Effector memory CD4-positive, alpha-beta T cell (primary cell): ENCODE results near the gene DAD1.

ENCODE experiments used
- DNase-seq, 3 donors: peaks; one replicate each; pipeline ENCODE4 v3.0.0-alpha.2; 2020
- H3K27ac ChIP-seq: 2 replicates; pipeline ENCODE4 v1.7.0; 2013; ENCODE audit warnings: mild to moderate bottlenecking, low read length, moderate library complexity; ENCODE audit not compliant: insufficient read depth, poor library complexity, severe bottlenecking
- H3K27me3 ChIP-seq: replicated peaks from 2 replicates; pipeline ENCODE4 v1.7.0; 2013; ENCODE audit warnings: mild to moderate bottlenecking, low read length; ENCODE audit not compliant: insufficient read depth, control insufficient read depth, poor library complexity, severe bottlenecking
- H3K36me3 ChIP-seq: 2 replicates; pipeline ENCODE4 v1.7.0; 2013; ENCODE audit warnings: mild to moderate bottlenecking, low read length, moderate library complexity; ENCODE audit not compliant: control insufficient read depth, insufficient read depth
- H3K4me1 ChIP-seq: 2 replicates; pipeline ENCODE4 v1.7.0; 2013; ENCODE audit warnings: low read length, mild to moderate bottlenecking; ENCODE audit not compliant: control insufficient read depth, insufficient read depth, poor library complexity, severe bottlenecking
- H3K4me3 ChIP-seq: 2 replicates; pipeline ENCODE4 v1.7.0; 2013; ENCODE audit warnings: low read length, low read depth, mild to moderate bottlenecking; ENCODE audit not compliant: insufficient read depth, poor library complexity, severe bottlenecking
- H3K9me3 ChIP-seq: 2 replicates; pipeline ENCODE4 v1.7.0; 2013; ENCODE audit warnings: mild to moderate bottlenecking, low read length, moderate library complexity; ENCODE audit not compliant: control insufficient read depth

Gene DAD1

DNA sequence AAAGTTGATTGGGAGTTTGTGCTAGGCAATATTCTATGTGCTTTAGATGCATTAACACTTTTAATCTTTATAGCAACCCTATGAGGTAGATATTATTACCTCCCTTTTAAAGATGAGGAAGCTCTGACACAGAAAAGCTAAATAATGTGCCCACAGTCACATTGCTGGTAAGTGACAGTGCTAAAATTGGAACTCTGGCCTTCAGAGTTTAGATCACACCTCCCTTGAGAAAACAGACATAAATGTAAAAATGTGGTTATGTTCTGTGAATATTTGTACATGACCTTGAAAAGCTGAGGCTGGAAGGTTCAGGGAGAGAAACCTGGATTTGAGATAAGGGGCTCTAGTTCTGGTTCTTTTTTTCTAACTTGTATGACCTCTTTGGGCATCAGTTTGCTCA is 11.0 kb upstream of the DAD1 start:
- no peaks in the 10 kb centered on the region for H3K9me3 ChIP-seq
- H3K27ac ChIP-seq: no peak overlapping the region
- no peak for DNase-seq
- peaks cover 27% of the 10 kb centered on the region for H3K36me3 ChIP-seq
- peaks cover 10% of the 10 kb centered on the region for H3K4me1 ChIP-seq
- no peaks in the 10 kb centered on the region for H3K27me3 ChIP-seq
- no peak overlapping the region for H3K4me3 ChIP-seq

DNA sequence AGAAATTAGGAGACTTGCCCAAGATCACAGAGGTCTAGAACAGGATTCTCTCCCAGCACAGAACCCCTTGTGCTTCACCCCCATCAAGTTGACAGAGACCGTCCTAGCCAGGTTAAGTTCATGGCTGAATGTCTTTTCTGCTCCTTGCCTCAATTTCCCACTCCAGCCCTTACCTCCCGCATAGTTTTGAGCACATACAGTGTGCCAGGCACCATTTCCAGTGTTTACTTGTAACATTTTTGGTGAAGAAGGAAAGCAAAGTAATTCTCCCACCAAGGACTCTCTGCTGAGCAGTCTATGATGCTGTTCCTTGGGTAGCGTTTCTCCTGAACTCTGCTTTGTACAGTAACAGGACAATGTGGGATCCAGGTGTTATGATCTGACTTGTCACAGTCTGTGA is 10.3 kb upstream of the DAD1 start:
- no peak overlapping the region for H3K27ac ChIP-seq
- peaks cover 10% of the 10 kb centered on the region for H3K4me1 ChIP-seq
- DNase-seq: no peak
- H3K27me3 ChIP-seq: no peaks in the 10 kb centered on the region
- H3K36me3 ChIP-seq: peaks cover 20% of the 10 kb centered on the region
- H3K9me3 ChIP-seq: no peaks in the 10 kb centered on the region
- no peak overlapping the region for H3K4me3 ChIP-seq

DNA sequence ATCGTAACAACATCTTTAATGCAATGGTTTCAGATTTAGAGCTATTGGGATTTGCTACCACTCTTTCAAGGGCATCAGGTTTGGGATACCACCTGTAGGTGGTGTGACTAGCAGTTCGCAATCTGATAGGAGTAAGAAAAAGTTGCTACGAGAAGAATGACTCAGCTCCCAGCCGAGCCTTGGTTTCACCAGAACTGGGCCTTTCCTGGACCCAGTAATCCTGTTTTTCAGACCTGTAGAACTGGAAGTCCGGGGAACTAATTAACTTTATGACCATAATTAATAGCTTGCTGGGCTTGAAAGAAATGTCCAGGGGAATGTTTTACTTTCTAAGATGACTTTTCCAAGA is 9.8 kb upstream of the DAD1 start:
- no peaks in the 10 kb centered on the region for H3K9me3 ChIP-seq
- peak overlapping the region; percentile 80 for H3K4me3 ChIP-seq
- DNase-seq: peak in 1 of 3 donors; percentile 8
- H3K27me3 ChIP-seq: no peaks in the 10 kb centered on the region
- peak overlapping the region; percentile 66 for H3K27ac ChIP-seq
- H3K36me3 ChIP-seq: peaks cover 18% of the 10 kb centered on the region
- peaks cover 10% of the 10 kb centered on the region for H3K4me1 ChIP-seq

DNA sequence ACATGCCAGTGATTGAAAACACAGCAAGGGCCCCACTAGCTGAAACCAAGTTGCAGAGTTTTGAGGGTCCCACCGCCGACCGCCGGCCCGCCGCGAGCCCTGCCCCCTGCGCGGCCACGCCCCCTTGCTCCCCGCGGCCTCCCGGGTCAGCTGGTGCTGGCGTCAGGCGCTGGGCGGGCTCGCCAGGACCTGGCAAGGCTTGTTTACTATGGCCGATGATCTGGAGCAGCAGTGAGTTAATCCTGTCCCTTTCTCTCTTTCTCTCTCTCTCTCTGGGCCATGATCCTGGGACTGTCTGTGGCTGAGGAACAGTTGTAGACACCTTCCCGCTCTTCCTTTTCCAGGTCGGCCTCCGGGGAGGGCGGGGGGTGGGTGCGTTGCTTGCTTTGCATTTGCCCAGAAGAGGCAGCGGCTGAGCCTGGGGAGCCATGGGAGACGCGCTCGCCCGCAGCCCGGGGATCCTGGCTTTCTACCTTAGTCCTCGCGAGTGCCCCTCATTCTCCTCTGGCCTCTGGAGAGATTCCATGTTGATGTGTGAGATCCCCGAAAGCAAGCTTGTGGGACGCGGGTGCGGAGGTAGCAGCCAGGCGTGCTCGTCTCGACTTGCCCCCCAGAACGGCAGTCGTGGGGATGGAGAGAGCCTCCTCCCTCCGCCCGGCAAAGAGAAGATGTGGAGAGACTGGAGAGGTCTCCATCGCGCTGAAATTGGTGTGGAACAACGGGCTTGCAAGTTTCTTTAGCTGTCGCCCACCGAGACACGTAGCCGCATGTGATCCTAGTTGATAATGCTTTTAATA is 9.3 kb upstream of the DAD1 start, which contains the start of gene ABHD4:
TSS of gene ABHD4 (plus strand) at position 202 of the 797 bp plus-strand sequence. CDS start at position 209, 7 bp downstream.
- no peaks in the 10 kb centered on the region for H3K9me3 ChIP-seq
- H3K36me3 ChIP-seq: peaks cover 13% of the 10 kb centered on the region
- DNase-seq: peak; percentile 31 to 47 (median 39)
- H3K27ac ChIP-seq: peak within 1 kb of the TSS; percentile 66
- peak within 1 kb of the TSS; percentile 80 for H3K4me3 ChIP-seq
- H3K27me3 ChIP-seq: no peaks in the 10 kb centered on the region
- peaks cover 10% of the 10 kb centered on the region for H3K4me1 ChIP-seq

DNA sequence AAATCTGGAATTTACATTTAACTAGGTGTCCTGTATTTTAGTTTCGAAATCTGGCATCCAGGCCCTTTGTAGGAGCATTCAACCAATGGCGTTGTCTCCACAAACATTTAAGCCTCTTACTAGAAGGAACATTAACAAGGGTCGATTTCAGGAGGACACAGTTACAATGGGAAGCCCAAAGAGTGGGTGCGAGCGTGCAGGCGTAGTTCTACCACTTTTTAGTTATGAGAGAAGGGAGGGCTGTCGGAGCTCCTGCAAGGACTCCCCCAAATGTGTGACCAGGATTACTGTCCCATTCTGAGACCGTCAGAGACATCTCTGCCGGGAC is 8.7 kb upstream of the DAD1 start:
- peaks cover 10% of the 10 kb centered on the region for H3K4me1 ChIP-seq
- peaks cover 10% of the 10 kb centered on the region for H3K36me3 ChIP-seq
- no peak for DNase-seq
- no peaks in the 10 kb centered on the region for H3K27me3 ChIP-seq
- peak overlapping the region; percentile 66 for H3K27ac ChIP-seq
- H3K4me3 ChIP-seq: peak overlapping the region; percentile 80
- H3K9me3 ChIP-seq: no peaks in the 10 kb centered on the region

DNA sequence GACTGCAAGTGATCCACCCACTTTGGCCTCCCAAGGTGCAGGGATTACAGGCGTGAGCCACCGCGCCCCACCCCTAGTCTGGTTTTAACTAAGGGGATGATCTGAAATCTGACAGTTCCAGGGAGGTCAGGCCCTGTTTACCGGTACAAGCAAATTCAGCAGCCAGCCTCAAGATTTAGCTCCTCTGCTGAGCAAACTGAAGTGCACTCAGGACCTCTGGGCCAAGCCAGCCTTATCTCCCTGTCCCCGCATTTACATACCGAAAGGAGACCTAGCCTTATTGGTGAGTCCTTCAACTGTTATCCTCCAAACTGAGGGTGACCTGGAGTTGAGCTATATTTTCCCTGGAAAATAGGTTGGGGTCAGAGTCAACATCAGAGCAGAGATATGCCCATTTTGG is 8.2 kb upstream of the DAD1 start:
- no peak for DNase-seq
- Histone ChIP-seq H3K27me3 (no peaks in the 10 kb centered on the region), H3K36me3 (peaks cover 8% of the 10 kb centered on the region), H3K27ac (no peak overlapping the region), H3K4me1 (peaks cover 10% of the 10 kb centered on the region), H3K4me3 (no peak overlapping the region), H3K9me3 (no peaks in the 10 kb centered on the region)

DNA sequence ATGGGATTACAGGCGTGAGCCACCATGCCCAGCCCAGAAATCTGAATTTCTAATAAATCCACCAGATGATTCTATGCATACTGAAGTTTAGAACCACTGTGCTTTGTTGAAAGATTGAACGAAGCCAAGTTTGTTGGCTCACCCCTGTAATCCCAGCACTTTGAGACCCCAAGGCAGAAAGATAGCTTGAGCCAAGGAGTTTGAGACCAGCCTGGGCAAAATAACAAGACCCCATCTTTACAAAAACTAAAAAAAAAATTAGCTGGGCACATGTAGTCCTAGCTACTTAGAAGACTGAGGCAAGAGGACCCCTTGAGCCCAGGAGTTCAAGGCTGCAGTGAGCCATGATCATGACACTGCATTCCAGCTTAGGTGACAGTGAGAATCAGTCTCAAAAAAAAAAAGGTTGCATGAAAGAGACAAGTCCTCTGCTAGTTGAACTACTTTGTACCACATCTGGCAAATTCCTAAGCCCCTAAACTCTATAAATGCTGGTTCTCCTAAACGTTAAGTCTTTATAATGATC is 7.4 kb upstream of the DAD1 start:
- Histone ChIP-seq H3K4me3 (no peak overlapping the region), H3K27me3 (no peaks in the 10 kb centered on the region), H3K4me1 (peaks cover 10% of the 10 kb centered on the region), H3K36me3 (no peaks in the 10 kb centered on the region), H3K9me3 (no peaks in the 10 kb centered on the region), H3K27ac (no peak overlapping the region)
- no peak for DNase-seq

DNA sequence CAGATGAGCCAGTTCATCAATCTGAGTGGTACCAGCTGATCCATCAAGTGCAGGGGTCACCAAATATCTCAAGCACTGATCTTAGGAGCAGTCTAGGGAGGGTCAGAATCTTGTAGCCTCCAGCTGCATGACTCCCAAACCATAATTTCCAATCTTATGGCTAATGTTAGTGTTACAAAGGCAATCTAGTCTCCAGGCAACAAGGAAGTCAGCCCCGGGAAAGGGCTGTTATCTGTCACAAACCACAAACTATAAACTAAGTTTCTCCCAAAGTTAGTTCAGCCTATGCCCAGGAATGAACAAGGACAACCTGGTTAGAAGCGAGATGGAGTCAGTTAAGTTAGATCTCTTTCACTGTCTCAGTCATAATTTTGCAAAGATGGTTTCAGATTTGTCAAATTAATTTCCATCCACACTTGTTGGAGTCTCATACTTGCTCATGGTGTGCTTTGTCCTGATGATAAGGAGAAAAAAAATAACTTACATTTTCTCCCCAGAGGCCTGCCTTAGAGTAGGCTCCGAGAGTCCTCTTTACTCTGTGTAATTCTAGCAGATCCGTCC is 5.2 kb upstream of the DAD1 start:
- Histone ChIP-seq H3K27me3 (no peaks in the 10 kb centered on the region), H3K4me1 (peaks cover 8% of the 10 kb centered on the region), H3K4me3 (no peak overlapping the region), H3K27ac (no peak overlapping the region), H3K9me3 (no peaks in the 10 kb centered on the region), H3K36me3 (no peaks in the 10 kb centered on the region)
- DNase-seq: no peak

DNA sequence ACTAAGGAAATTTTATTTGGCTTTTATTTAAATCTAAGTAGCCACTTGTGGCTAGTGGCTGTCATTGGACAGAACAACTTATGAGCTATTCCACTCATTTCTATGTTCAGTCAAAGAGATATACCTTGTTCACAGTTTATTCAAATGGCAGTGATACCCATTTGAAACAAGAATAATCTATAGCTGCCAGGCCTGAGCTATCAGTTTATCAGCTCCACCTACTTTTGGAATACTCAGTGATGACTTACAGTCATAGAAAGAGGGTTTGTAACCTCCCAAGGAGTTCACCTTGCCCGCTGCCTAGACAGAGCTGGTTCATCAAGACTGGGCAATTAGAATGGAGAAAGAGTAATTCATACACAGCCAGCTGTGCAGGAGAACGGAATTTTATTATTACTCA is 4.6 kb upstream of the DAD1 start:
- H3K27ac ChIP-seq: no peak overlapping the region
- H3K36me3 ChIP-seq: no peaks in the 10 kb centered on the region
- no peak overlapping the region for H3K4me3 ChIP-seq
- no peak for DNase-seq
- no peaks in the 10 kb centered on the region for H3K27me3 ChIP-seq
- H3K4me1 ChIP-seq: peaks cover 5% of the 10 kb centered on the region
- H3K9me3 ChIP-seq: no peaks in the 10 kb centered on the region

DNA sequence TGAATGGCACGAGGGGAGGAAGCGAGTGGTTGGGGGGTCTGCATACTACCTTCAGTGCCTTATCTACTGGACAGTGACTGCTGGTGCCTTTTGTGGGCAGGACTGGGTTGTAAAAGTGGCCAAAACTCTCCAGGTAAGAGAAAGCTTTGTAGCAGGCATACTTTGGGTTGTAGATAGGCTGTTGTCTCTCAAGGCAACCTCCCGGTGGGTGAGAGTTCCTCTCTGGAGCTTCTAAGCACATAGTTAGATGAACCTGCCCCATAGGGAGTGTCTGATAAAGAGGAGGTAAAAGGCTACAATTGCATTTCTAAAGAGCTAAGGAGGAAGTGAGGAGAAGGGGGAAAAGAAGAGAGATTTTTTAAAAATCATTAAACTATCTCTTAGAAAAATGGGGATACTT is 4.2 kb upstream of the DAD1 start:
- Histone ChIP-seq H3K27me3 (no peaks in the 10 kb centered on the region), H3K4me3 (no peak overlapping the region), H3K27ac (no peak overlapping the region), H3K4me1 (peaks cover 4% of the 10 kb centered on the region), H3K9me3 (no peaks in the 10 kb centered on the region), H3K36me3 (no peaks in the 10 kb centered on the region)
- no peak for DNase-seq
